ENCODE results near the gene RASSF3. TPM values are rescaled to one million over a fixed set of nuclear protein-coding genes. Genes with fewer than 3 reads are reported as not detected.

The RASSF3 gene
- polyA plus RNA-seq, 1 donor from 2014 or later, result 0.06 TPM

DNA sequence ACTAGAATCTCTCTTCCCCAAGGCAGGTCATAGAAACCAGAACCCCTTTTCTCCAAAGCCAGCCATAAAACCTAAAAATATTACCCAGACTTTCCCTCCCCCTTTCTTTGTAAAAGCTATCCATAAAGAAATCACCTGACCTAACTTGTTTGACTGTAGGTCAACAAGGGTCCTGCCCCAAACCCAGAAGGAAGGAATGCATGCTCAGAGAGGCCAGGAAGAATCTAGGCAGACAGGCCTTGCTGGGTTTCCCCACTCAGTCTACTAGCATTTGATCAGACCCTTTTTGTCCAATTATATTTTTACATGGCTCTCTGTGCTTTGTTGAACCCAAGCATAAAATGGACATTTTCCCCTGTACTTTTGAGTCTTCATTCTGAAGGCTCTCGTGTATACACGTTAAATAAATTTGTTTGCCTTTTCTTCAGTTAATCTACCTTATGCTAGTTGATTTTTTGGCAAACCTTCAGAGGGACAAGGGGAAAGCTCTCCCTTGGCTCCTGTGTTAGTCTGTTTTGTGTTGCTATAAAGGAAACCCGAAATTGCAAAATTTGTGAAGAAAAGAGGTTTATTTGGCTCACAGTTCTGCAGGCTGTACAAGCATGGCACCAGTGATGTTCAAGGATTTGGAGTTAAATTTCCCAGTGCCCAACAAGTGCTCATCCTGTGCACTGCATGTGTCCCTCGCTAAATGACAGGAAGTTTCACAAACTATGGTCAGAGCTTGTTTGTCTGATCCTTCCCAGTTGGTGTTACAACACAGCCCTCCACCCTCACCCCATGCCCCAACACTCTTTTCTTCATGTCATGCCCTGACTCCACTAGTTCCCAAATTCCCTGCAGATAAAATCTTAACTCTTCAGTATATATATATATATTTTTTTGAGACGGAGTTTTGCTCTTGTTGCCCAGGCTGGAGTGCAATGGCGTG, 14.2 kb upstream of the RASSF3 start:
- H3K4me3 ChIP-seq (ENCODE audit: low read length), result no peak overlapping the region
- H3F3A ChIP-seq (ENCODE audit: insufficient read depth, low read length, poor library complexity, severe bottlenecking), result no peaks in the 10 kb centered on the region
- H4K20me1 ChIP-seq (ENCODE audit: insufficient read depth), result no peaks in the 10 kb centered on the region
- no peaks in the 10 kb centered on the region for H3K79me2 ChIP-seq (replicated peaks; ENCODE audit: insufficient read depth, low read length)
- H3K4me2 ChIP-seq (ENCODE audit: low read length), result no peak overlapping the region
- no peak overlapping the region for H3K9ac ChIP-seq (ENCODE audit: low read length)
- no peaks in the 10 kb centered on the region for H3K36me3 ChIP-seq (ENCODE audit: insufficient read depth, low read length)
- no peak for TF ChIP-seq POLR2AphosphoS5 (IDR thresholded peaks at IDR 0.05)
- H2AFZ ChIP-seq (ENCODE audit: low read depth, low read length), result no peak overlapping the region
- H3K27ac ChIP-seq (ENCODE audit: low read length), result no peak overlapping the region
- no peaks in the 10 kb centered on the region for H3K9me2 ChIP-seq (ENCODE audit: insufficient read depth, low read length)
- H3K27me3 ChIP-seq (ENCODE audit: insufficient read depth, low read depth, low read length), result no peaks in the 10 kb centered on the region
- no peaks in the 10 kb centered on the region for H3K9me3 ChIP-seq (ENCODE audit: low read length)

DNA sequence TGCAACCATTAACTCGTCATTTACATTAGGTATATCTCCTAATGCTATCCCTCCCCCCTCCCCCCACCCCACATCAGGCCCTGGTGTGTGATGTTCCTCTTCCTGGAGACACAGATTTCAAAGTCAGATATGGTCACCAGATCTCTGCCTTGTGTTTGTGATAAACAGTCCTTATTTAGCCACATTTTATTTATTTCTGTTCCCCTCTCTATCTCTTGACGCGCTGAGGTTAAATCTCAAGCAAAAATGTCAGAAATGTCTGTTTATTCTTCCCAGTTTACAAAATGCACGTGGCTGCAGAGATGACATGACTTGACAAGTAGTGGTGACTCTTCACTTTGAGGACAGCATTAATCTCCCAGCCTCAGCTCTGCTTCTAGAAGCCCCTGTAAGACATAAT, 11.5 kb upstream of the RASSF3 start:
- H3F3A ChIP-seq (ENCODE audit: insufficient read depth, low read length, poor library complexity, severe bottlenecking), result no peaks in the 10 kb centered on the region
- H2AFZ ChIP-seq (ENCODE audit: low read depth, low read length), result no peak overlapping the region
- no peaks in the 10 kb centered on the region for H3K9me2 ChIP-seq (ENCODE audit: insufficient read depth, low read length)
- H3K4me3 ChIP-seq (ENCODE audit: low read length), result no peak overlapping the region
- no peaks in the 10 kb centered on the region for H3K79me2 ChIP-seq (replicated peaks; ENCODE audit: insufficient read depth, low read length)
- H3K4me2 ChIP-seq (ENCODE audit: low read length), result no peak overlapping the region
- TF ChIP-seq CTCF (IDR thresholded peaks at IDR 0.05; ENCODE audit: poor library complexity, severe bottlenecking) (no peak), SMC3 (conservative IDR thresholded peaks at IDR 0.05; ENCODE audit: poor library complexity) (no peak), EZH2 (IDR thresholded peaks at IDR 0.05; ENCODE audit: borderline replicate concordance, insufficient read depth, low read length, poor library complexity, severe bottlenecking) (no peak), RAD21 (conservative IDR thresholded peaks at IDR 0.05) (no peak), MXI1 (conservative IDR thresholded peaks at IDR 0.05; ENCODE audit: poor library complexity, severe bottlenecking) (peak; percentile 11), REST (IDR thresholded peaks at IDR 0.05; ENCODE audit: borderline replicate concordance) (no peak), POLR2AphosphoS5 (IDR thresholded peaks at IDR 0.05) (no peak)
- H4K20me1 ChIP-seq (ENCODE audit: insufficient read depth), result no peaks in the 10 kb centered on the region
- H3K27ac ChIP-seq (ENCODE audit: low read length), result peak overlapping the region; percentile 8
- H3K27me3 ChIP-seq (ENCODE audit: insufficient read depth, low read depth, low read length), result no peaks in the 10 kb centered on the region
- H3K9me3 ChIP-seq (ENCODE audit: low read length), result no peaks in the 10 kb centered on the region
- no peak overlapping the region for H3K9ac ChIP-seq (ENCODE audit: low read length)
- H3K36me3 ChIP-seq (ENCODE audit: insufficient read depth, low read length), result no peaks in the 10 kb centered on the region

DNA sequence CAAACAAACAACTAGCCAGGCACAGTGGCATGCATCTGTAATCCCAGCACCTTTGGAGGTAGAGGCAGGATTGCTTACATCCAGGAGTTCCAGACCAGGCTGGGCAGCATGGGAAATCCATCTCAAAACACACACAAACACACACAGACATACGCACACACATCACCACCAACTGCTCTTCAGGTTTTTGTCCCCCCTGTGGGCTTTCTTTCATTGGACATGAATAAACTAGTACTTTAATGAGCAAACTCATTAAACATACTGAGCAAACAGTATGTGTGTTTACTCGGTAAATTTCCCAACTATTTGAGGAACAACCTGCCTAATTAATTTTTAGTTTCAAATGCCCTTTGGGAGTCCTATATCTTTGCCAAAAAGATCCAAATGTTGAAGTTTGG, 10.1 kb upstream of the RASSF3 start:
- no peak overlapping the region for H2AFZ ChIP-seq (ENCODE audit: low read depth, low read length)
- no peaks in the 10 kb centered on the region for H4K20me1 ChIP-seq (ENCODE audit: insufficient read depth)
- no peaks in the 10 kb centered on the region for H3K27me3 ChIP-seq (ENCODE audit: insufficient read depth, low read depth, low read length)
- H3K4me3 ChIP-seq (ENCODE audit: low read length), result no peak overlapping the region
- H3K27ac ChIP-seq (ENCODE audit: low read length), result no peak overlapping the region
- no peaks in the 10 kb centered on the region for H3K9me3 ChIP-seq (ENCODE audit: low read length)
- no peak overlapping the region for H3K9ac ChIP-seq (ENCODE audit: low read length)
- H3K79me2 ChIP-seq (replicated peaks; ENCODE audit: insufficient read depth, low read length), result no peaks in the 10 kb centered on the region
- H3F3A ChIP-seq (ENCODE audit: insufficient read depth, low read length, poor library complexity, severe bottlenecking), result no peaks in the 10 kb centered on the region
- H3K9me2 ChIP-seq (ENCODE audit: insufficient read depth, low read length), result no peaks in the 10 kb centered on the region
- no peak overlapping the region for H3K4me2 ChIP-seq (ENCODE audit: low read length)
- H3K36me3 ChIP-seq (ENCODE audit: insufficient read depth, low read length), result no peaks in the 10 kb centered on the region
- TF ChIP-seq REST (IDR thresholded peaks at IDR 0.05; ENCODE audit: borderline replicate concordance), result no peak
- TF ChIP-seq EP300 (conservative IDR thresholded peaks at IDR 0.05; ENCODE audit: poor library complexity, severe bottlenecking), result no peak
- TF ChIP-seq CTCF (IDR thresholded peaks at IDR 0.05; ENCODE audit: poor library complexity, severe bottlenecking), result no peak
- no peak for TF ChIP-seq EZH2 (IDR thresholded peaks at IDR 0.05; ENCODE audit: borderline replicate concordance, insufficient read depth, low read length, poor library complexity, severe bottlenecking)
- no peak for TF ChIP-seq RAD21 (conservative IDR thresholded peaks at IDR 0.05)
- TF ChIP-seq SMC3 (conservative IDR thresholded peaks at IDR 0.05; ENCODE audit: poor library complexity), result no peak
- TF ChIP-seq POLR2AphosphoS5 (IDR thresholded peaks at IDR 0.05), result no peak
- TF ChIP-seq MXI1 (conservative IDR thresholded peaks at IDR 0.05; ENCODE audit: poor library complexity, severe bottlenecking), result no peak

Data from neural cell (in vitro differentiated cells).